Measurements from ENCODE around the gene TGFBR1.

TGFBR1 gene

GRCh38 chr9:99176527-99177013, 71.7 kb downstream of the TGFBR1 start:
- Histone ChIP-seq H3K4me3 (ENCODE audit: low read depth, low read length) (no peak overlapping the region), H3K36me3 (no peaks in the 10 kb centered on the region), H3K9me3 (ENCODE audit: severe bottlenecking) (no peaks in the 10 kb centered on the region), H3K27me3 (ENCODE audit: insufficient read depth, low read depth, severe bottlenecking) (no peaks in the 10 kb centered on the region), H3K27ac (peak overlapping the region; percentile 84)
- DNase-seq, result peak; percentile 77
- no peak for TF ChIP-seq CTCF (IDR thresholded peaks at IDR 0.05; ENCODE audit: low read depth, low read length)

- Histone ChIP-seq H3K27ac (peak overlapping the region; percentile 84), H3K9me3 (ENCODE audit: severe bottlenecking) (no peaks in the 10 kb centered on the region), H3K4me3 (ENCODE audit: low read depth, low read length) (no peak overlapping the region), H3K36me3 (no peaks in the 10 kb centered on the region), H3K27me3 (ENCODE audit: insufficient read depth, low read depth, severe bottlenecking) (no peaks in the 10 kb centered on the region)
- no peak for TF ChIP-seq CTCF (IDR thresholded peaks at IDR 0.05; ENCODE audit: low read depth, low read length)
- no peak for DNase-seq
Observed at GRCh38 chr9:99177576-99178366, 72.9 kb downstream of the TGFBR1 start.

GRCh38 chr9:99178912-99179872, 74.3 kb downstream of the TGFBR1 start:
- Histone ChIP-seq H3K9me3 (ENCODE audit: severe bottlenecking) (no peaks in the 10 kb centered on the region), H3K27ac (no peak overlapping the region), H3K4me3 (ENCODE audit: low read depth, low read length) (no peak overlapping the region), H3K27me3 (ENCODE audit: insufficient read depth, low read depth, severe bottlenecking) (no peaks in the 10 kb centered on the region), H3K36me3 (no peaks in the 10 kb centered on the region)
- DNase-seq, result no peak
- TF ChIP-seq CTCF (IDR thresholded peaks at IDR 0.05; ENCODE audit: low read depth, low read length), result no peak

GRCh38 chr9:99180199-99180598, 75.3 kb downstream of the TGFBR1 start:
- no peak for DNase-seq
- Histone ChIP-seq H3K36me3 (no peaks in the 10 kb centered on the region), H3K27me3 (ENCODE audit: insufficient read depth, low read depth, severe bottlenecking) (no peaks in the 10 kb centered on the region), H3K9me3 (ENCODE audit: severe bottlenecking) (no peaks in the 10 kb centered on the region), H3K27ac (no peak overlapping the region), H3K4me3 (ENCODE audit: low read depth, low read length) (no peak overlapping the region)
- TF ChIP-seq CTCF (IDR thresholded peaks at IDR 0.05; ENCODE audit: low read depth, low read length), result no peak

GRCh38 chr9:99180662-99181061, 75.7 kb downstream of the TGFBR1 start:
- peak overlapping the region; percentile 25; the same call in 1 of the 2 replicates for H3K27ac ChIP-seq
- no peak for TF ChIP-seq CTCF (IDR thresholded peaks at IDR 0.05; ENCODE audit: low read depth, low read length)
- no peaks in the 10 kb centered on the region for H3K36me3 ChIP-seq
- no peaks in the 10 kb centered on the region for H3K27me3 ChIP-seq (ENCODE audit: insufficient read depth, low read depth, severe bottlenecking)
- no peaks in the 10 kb centered on the region for H3K9me3 ChIP-seq (ENCODE audit: severe bottlenecking)
- H3K4me3 ChIP-seq (ENCODE audit: low read depth, low read length), result no peak overlapping the region
- no peak for DNase-seq

All from WERI-Rb-1 (cell line).